HEK293 (cell line): ENCODE results near the gene OTOS.

Experiments used
- CTCF ChIA-PET: fragments of 350-600 bp; formaldehyde crosslinking; extraction: SDS; loops from one replicate; lab custom pipeline; 2021; ENCODE audit warnings: antibody characterized with exemption; lab: Yijun Ruan, JAX
- POLR2A ChIA-PET: fragments of 300-600 bp; formaldehyde crosslinking; extraction: SDS; loops from one replicate; lab custom pipeline; 2020; ENCODE audit warnings: antibody characterized with exemption, inconsistent platforms; lab: Yijun Ruan, JAX
- H3K27ac ChIP-seq: fragments of 200-500 bp; sonication (Bioruptor generic); 2 replicates; pipeline ENCODE4 v1.5.1; 2014; ENCODE audit warnings: low read depth, low read length, control low read depth, inconsistent platforms; ENCODE audit errors: extremely low read depth
- H3K36me3 ChIP-seq, 2 experiments: fragments of 200-500 bp in 1 of 2; sonication (Bioruptor generic) in 1 of 2; 1 replicate in 1 of 2; 2 replicates in 1 of 2; pipeline ENCODE4 v1.5.1; 2014 to 2017; ENCODE audit warnings: inconsistent platforms in 2 of 2, low read length in 2 of 2; ENCODE audit not compliant: control insufficient read depth in 2 of 2, insufficient read depth in 1 of 2
- H3K4me1 ChIP-seq: fragments of 200-500 bp; sonication (Bioruptor generic); 2 replicates; pipeline ENCODE4 v1.5.1; 2014; ENCODE audit warnings: mild to moderate bottlenecking, low read length, inconsistent platforms; ENCODE audit not compliant: control insufficient read depth, insufficient read depth
- H3K4me3 ChIP-seq: 2 replicates; pipeline ENCODE4 v1.5.1; 2011; ENCODE audit warnings: low read depth, mild to moderate bottlenecking, control low read depth, low read length, moderate library complexity
- H3K9me3 ChIP-seq: fragments of 200-500 bp; sonication (Bioruptor generic); 2 replicates; pipeline ENCODE4 v1.5.1; 2014; ENCODE audit warnings: low read depth, low read length, inconsistent platforms; ENCODE audit not compliant: control insufficient read depth, insufficient read depth
- KLF7 ChIP-seq: fragments of 450-650 bp; formaldehyde crosslinking; IDR thresholded peaks from 2 replicates; pipeline ENCODE4 v1.5.1; 2016; ENCODE audit warnings: missing biosample characterization, missing genetic modification characterization, borderline replicate concordance
- KLF8 ChIP-seq: fragments of 450-650 bp; formaldehyde crosslinking; IDR thresholded peaks from 2 replicates; pipeline ENCODE4 v1.5.1; 2016; ENCODE audit warnings: missing biosample characterization, missing genetic modification characterization
- TRIM28 ChIP-seq: IDR thresholded peaks from 2 replicates; pipeline ENCODE4 v1.6.1; 2011; ENCODE audit warnings: low read length, control low read depth, borderline replicate concordance
- YY2 ChIP-seq: fragments of 450-650 bp; formaldehyde crosslinking; IDR thresholded peaks from 2 replicates; pipeline ENCODE4 v1.5.1; 2016; ENCODE audit warnings: missing biosample characterization, missing genetic modification characterization
- ZBTB7A ChIP-seq: fragments of 450-650 bp; formaldehyde crosslinking; IDR thresholded peaks from 2 replicates; pipeline ENCODE4 v1.5.1; 2016; ENCODE audit warnings: low read depth, missing biosample characterization, missing genetic modification characterization
- ZBTB8A ChIP-seq: fragments of 450-650 bp; formaldehyde crosslinking; IDR thresholded peaks from 2 replicates; pipeline ENCODE4 v1.5.1; 2016; ENCODE audit warnings: missing biosample characterization, missing genetic modification characterization
- ZEB2 ChIP-seq: fragments of 450-650 bp; formaldehyde crosslinking; IDR thresholded peaks from 2 replicates; pipeline ENCODE4 v1.5.1; 2016; ENCODE audit warnings: missing biosample characterization, missing genetic modification characterization
- ZNF148 ChIP-seq: fragments of 450-650 bp; formaldehyde crosslinking; IDR thresholded peaks from 2 replicates; pipeline ENCODE4 v1.5.0; 2017; ENCODE audit warnings: missing biosample characterization, missing genetic modification characterization, borderline replicate concordance
- ZNF174 ChIP-seq: fragments of 450-650 bp; formaldehyde crosslinking; IDR thresholded peaks from 2 replicates; pipeline ENCODE4 v1.5.0; 2017; ENCODE audit warnings: missing biosample characterization, mild to moderate bottlenecking, missing genetic modification characterization
- ZNF398 ChIP-seq: fragments of 450-650 bp; formaldehyde crosslinking; IDR thresholded peaks from 2 replicates; pipeline ENCODE4 v1.5.1; 2017; ENCODE audit warnings: missing biosample characterization, missing genetic modification characterization
- ZNF423 ChIP-seq: fragments of 450-650 bp; formaldehyde crosslinking; IDR thresholded peaks from 2 replicates; pipeline ENCODE4 v1.5.1; 2016; ENCODE audit warnings: missing biosample characterization, missing genetic modification characterization
- ZNF560 ChIP-seq: fragments of 450-650 bp; formaldehyde crosslinking; IDR thresholded peaks from 2 replicates; pipeline ENCODE4 v1.5.1; 2017; ENCODE audit warnings: missing biosample characterization, missing genetic modification characterization, borderline replicate concordance
- ZNF623 ChIP-seq: fragments of 450-650 bp; formaldehyde crosslinking; IDR thresholded peaks from 2 replicates; pipeline ENCODE4 v1.5.1; 2016; ENCODE audit warnings: missing biosample characterization, missing genetic modification characterization
- ZNF670 ChIP-seq: fragments of 450-650 bp; formaldehyde crosslinking; IDR thresholded peaks from 2 replicates; pipeline ENCODE4 v1.5.1; 2016; ENCODE audit warnings: missing biosample characterization, missing genetic modification characterization, low read depth
- ZNF701 ChIP-seq: fragments of 450-650 bp; formaldehyde crosslinking; IDR thresholded peaks from 2 replicates; pipeline ENCODE4 v1.5.1; 2016; ENCODE audit warnings: missing biosample characterization, missing genetic modification characterization
- ZSCAN16 ChIP-seq: fragments of 450-650 bp; formaldehyde crosslinking; IDR thresholded peaks from 2 replicates; pipeline ENCODE4 v1.5.1; 2016; ENCODE audit warnings: missing biosample characterization, missing genetic modification characterization
- ZSCAN23 ChIP-seq: fragments of 450-650 bp; formaldehyde crosslinking; IDR thresholded peaks from 2 replicates; pipeline ENCODE4 v1.5.1; 2016; ENCODE audit warnings: missing biosample characterization, missing genetic modification characterization
- TF ChIP-seq, protein P1 (sequence below): fragments of 450-650 bp; formaldehyde crosslinking; IDR thresholded peaks from 2 replicates; pipeline ENCODE4 v1.5.1; 2016; ENCODE audit warnings: missing biosample characterization, missing genetic modification characterization
- TF ChIP-seq, protein P2 (sequence below): fragments of 450-650 bp; formaldehyde crosslinking; IDR thresholded peaks from 2 replicates; pipeline ENCODE4 v1.5.1; 2017; ENCODE audit warnings: missing biosample characterization, missing genetic modification characterization

Gene OTOS

DNA sequence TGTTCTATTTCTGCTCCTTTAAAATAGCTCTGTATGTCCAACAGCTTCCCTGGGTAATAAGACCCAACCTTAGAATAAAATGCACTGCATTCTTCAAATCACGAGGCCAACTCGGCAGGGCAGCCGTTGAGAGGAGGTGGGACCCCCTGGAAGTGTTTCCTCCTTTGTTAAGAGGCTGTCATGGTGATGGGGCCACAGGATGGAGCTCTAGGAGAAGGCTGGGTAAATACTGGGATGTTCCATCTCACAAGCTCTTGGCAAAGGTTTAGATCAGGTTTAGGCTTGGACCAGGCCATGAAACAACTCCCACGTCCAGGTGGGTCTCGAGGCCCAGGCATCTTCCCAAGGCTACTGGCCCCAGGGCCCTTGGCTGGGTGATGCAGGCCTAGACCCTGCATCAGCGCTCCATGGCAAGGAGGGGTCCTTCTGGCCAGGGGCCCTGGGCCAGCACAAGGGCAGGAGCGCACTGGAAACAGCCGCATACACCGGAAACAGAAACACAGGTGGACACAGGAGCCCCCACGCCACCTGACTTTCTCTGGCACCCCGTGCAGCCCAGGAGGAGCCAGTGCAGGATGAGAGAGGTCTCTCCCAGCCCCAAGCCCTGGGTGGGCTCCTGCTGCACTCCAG is 38.8 kb upstream of the OTOS start (continued):
- TF ChIP-seq, protein P1, sequence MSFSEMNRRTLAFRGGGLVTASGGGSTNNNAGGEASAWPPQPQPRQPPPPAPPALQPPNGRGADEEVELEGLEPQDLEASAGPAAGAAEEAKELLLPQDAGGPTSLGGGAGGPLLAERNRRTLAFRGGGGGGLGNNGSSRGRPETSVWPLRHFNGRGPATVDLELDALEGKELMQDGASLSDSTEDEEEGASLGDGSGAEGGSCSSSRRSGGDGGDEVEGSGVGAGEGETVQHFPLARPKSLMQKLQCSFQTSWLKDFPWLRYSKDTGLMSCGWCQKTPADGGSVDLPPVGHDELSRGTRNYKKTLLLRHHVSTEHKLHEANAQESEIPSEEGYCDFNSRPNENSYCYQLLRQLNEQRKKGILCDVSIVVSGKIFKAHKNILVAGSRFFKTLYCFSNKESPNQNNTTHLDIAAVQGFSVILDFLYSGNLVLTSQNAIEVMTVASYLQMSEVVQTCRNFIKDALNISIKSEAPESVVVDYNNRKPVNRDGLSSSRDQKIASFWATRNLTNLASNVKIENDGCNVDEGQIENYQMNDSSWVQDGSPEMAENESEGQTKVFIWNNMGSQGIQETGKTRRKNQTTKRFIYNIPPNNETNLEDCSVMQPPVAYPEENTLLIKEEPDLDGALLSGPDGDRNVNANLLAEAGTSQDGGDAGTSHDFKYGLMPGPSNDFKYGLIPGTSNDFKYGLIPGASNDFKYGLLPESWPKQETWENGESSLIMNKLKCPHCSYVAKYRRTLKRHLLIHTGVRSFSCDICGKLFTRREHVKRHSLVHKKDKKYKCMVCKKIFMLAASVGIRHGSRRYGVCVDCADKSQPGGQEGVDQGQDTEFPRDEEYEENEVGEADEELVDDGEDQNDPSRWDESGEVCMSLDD (tag by site-specific recombination): no peak
- TF ChIP-seq YY2 (tag by site-specific recombination): no peak
- TF ChIP-seq ZNF398 (tag by site-specific recombination): no peak
- TF ChIP-seq TRIM28: no peak
- no peak for TF ChIP-seq ZNF174
- no peak for TF ChIP-seq ZNF560 (tag by site-specific recombination)

DNA sequence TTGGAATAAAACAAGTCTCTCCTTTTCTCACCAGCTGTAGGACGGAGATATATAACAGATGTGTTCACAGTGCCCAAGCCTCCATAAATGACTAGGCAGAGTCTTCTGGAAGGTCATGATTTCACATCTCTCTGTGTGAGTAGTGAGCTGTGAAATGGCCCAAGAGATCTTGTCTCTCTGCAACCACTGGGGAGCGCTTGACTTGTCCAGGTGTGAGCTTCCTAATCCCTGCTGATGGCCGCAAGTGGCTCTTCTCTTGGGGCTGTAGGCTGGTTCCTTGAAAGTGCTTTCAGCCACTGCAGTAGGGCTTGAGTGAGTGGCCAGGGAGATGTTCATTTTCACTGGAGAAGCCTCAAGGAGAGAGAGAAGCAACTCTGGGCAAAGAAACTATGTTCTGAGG is 38.1 kb upstream of the OTOS start:
- CTCF ChIA-PET: interaction anchor here (0.6 kb wide), 1 partner anchor 21 kb away, joined by 3 read pairs; no protein-coding TSS in a partner anchor
- TF ChIP-seq, protein P2, sequence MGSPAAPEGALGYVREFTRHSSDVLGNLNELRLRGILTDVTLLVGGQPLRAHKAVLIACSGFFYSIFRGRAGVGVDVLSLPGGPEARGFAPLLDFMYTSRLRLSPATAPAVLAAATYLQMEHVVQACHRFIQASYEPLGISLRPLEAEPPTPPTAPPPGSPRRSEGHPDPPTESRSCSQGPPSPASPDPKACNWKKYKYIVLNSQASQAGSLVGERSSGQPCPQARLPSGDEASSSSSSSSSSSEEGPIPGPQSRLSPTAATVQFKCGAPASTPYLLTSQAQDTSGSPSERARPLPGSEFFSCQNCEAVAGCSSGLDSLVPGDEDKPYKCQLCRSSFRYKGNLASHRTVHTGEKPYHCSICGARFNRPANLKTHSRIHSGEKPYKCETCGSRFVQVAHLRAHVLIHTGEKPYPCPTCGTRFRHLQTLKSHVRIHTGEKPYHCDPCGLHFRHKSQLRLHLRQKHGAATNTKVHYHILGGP: no peak
- no peak for TF ChIP-seq ZEB2
- no peak for TF ChIP-seq ZSCAN16 (tag by site-specific recombination)
- no peak for TF ChIP-seq ZNF701 (tag by site-specific recombination)
- no peak for TF ChIP-seq KLF7 (tag by site-specific recombination)
- no peak for TF ChIP-seq ZNF623 (tag by site-specific recombination)
- TF ChIP-seq ZBTB8A (tag by site-specific recombination): no peak
- no peak for TF ChIP-seq ZNF148 (tag by site-specific recombination)
- TF ChIP-seq ZSCAN23 (tag by site-specific recombination): no peak
- no peak for TF ChIP-seq ZBTB7A (tag by site-specific recombination)
- no peak for TF ChIP-seq ZNF670
- TF ChIP-seq ZNF423: no peak
- no peak for TF ChIP-seq KLF8 (tag by site-specific recombination)
- POLR2A ChIA-PET: no interaction called here

More for the DNA sequence above, 38.1 kb upstream of the OTOS start:
- no peak overlapping the region for H3K4me3 ChIP-seq
- no peaks in the 10 kb centered on the region for H3K36me3 ChIP-seq
- no peak overlapping the region for H3K27ac ChIP-seq
- H3K9me3 ChIP-seq: no peaks in the 10 kb centered on the region
- H3K4me1 ChIP-seq: no peaks in the 10 kb centered on the region
